ENCODE measurements around the gene CDH23.

The CDH23 gene

DNA sequence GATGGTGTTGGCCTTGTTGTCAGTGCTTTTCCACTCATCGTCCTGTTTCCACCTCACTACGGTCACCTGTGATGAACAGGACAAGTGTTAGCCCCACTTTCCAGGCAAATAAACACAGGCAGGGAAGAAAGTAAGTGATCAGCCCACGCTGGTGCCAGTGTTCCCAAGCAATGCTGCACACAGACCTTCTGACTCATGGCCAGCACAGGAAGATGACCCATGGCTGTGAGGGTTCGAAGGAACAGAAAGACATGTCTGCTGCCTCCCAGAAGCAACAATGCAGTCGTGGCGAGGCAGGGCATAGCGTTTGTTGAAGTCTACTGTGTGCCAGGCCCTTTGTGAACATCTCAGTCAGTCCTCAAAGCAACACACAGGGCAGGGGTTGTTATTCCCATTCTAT is 41.9 kb upstream of the CDH23 start:
- TF ChIP-seq, protein P1, sequence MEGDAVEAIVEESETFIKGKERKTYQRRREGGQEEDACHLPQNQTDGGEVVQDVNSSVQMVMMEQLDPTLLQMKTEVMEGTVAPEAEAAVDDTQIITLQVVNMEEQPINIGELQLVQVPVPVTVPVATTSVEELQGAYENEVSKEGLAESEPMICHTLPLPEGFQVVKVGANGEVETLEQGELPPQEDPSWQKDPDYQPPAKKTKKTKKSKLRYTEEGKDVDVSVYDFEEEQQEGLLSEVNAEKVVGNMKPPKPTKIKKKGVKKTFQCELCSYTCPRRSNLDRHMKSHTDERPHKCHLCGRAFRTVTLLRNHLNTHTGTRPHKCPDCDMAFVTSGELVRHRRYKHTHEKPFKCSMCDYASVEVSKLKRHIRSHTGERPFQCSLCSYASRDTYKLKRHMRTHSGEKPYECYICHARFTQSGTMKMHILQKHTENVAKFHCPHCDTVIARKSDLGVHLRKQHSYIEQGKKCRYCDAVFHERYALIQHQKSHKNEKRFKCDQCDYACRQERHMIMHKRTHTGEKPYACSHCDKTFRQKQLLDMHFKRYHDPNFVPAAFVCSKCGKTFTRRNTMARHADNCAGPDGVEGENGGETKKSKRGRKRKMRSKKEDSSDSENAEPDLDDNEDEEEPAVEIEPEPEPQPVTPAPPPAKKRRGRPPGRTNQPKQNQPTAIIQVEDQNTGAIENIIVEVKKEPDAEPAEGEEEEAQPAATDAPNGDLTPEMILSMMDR (IDR thresholded peaks at IDR 0.05), result no peak

DNA sequence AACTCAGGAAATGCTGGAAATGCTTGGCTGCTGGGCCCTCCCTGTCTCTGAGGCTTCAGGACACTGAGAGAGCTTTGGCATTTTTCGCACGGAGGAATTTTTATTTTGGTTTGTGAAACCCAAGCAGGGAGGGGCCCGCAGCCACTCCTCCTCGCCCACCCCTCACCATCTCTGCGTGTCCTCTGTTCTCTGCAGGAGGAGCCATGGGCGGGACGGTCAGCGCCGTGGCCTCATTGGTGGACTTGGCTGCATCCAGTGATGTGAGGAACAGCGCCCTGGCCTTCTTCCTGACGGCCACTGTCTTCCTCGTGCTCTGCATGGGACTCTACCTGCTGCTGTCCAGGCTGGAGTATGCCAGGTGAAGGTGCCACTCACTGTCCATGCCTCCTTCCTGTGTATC is 40.8 kb upstream of the CDH23 start:
- TF ChIP-seq, protein P1 (IDR thresholded peaks at IDR 0.05), result no peak

GRCh38 chr10:71357792-71358265 is 38.9 kb upstream of the CDH23 start:
- TF ChIP-seq, protein P1 (IDR thresholded peaks at IDR 0.05), result no peak

- TF ChIP-seq, protein P1 (IDR thresholded peaks at IDR 0.05), result no peak
These were observed 38.4 kb upstream of the CDH23 start for GRCh38 chr10:71358277-71358676.

GRCh38 chr10:71359364-71360046 is 37.2 kb upstream of the CDH23 start:
- TF ChIP-seq, protein P1 (IDR thresholded peaks at IDR 0.05), result no peak

GRCh38 chr10:71360735-71361134 is 36.0 kb upstream of the CDH23 start:
- TF ChIP-seq, protein P1 (IDR thresholded peaks at IDR 0.05), result no peak

DNA sequence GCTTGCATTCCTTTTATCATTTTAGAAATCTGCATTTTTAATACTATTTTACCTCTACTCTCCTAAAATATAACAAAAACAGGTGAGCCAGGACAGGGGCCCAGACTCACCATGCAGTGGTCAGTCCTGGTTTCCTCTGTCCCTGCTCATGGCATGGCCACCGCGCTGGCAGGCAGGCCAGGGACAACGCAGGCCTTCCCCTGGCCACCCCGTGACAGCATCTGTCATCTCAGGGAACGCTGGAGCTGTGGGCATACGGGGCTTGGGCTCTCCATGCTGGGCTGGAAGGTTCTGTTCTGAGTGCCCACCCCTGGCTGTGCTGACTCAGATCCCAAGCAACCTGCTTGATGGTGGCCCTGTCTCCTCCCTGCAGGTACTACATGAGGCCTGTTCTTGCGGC is 35.1 kb upstream of the CDH23 start:
- TF ChIP-seq, protein P1 (IDR thresholded peaks at IDR 0.05), result no peak

GRCh38 chr10:71362141-71362540 is 34.6 kb upstream of the CDH23 start:
- TF ChIP-seq, protein P1 (IDR thresholded peaks at IDR 0.05), result no peak

All from LNCAP (cell line).